Pancreas (tissue), 10 donors: Measurements from ENCODE around the gene KRTAP10-8. TPM values are rescaled to one million over a fixed set of nuclear protein-coding genes. Genes with fewer than 3 reads are reported as not detected.
"Not testable (repeated sequence)": the region's sequence is repeated elsewhere in the genome, so short reads cannot be mapped to it uniquely, and the experiment has no call there.

Experiments used
- ATAC-seq, 4 donors: fragments of 200-7000 bp; cut with Tn5 transposase; one replicate each; pipeline versions ENCODE4 v1.8.0 to v1.9.1; 2020; ENCODE audit warnings: mild to moderate bottlenecking in 4 of 4, moderate library complexity in 4 of 4
- DNase-seq, 6 donors: peaks; one replicate each; pipeline ENCODE4 v3.0.0-alpha.2; 2020
- FAIRE-seq: peaks from 2 replicates; lab custom pipeline; 2012; peaks lifted over from hg19 to GRCh38; lab: Jason Lieb, UNC
- H3K27ac ChIP-seq, 4 donors: fragments of 200-600 bp; sonication (generic); 1 replicate in 3 of 4; 2 replicates in 1 of 4; pipeline versions ENCODE4 v1.5.0 to v1.8.0; 2020
- H3K27me3 ChIP-seq, 4 donors: fragments of 200-600 bp; one replicate each; pipeline ENCODE4 v1.8.0; 2021
- H3K36me3 ChIP-seq, 3 donors: fragments of 200-600 bp; sonication (generic) in 1 of 3; one replicate each; pipeline versions ENCODE4 v1.5.0 to v1.8.0; 2020 to 2021
- H3K4me1 ChIP-seq, 3 donors: fragments of 200-600 bp; one replicate each; pipeline ENCODE4 v1.8.0; 2021
- H3K4me3 ChIP-seq, 4 donors: fragments of 200-600 bp; sonication (generic) in 2 of 4; one replicate each; pipeline versions ENCODE4 v1.5.0 to v1.8.0; 2020 to 2021
- H3K9me3 ChIP-seq, 4 donors: fragments of 200-600 bp; one replicate each; pipeline ENCODE4 v1.8.0; 2021
- CTCF ChIP-seq, 4 donors: fragments of 200-600 bp; sonication (generic) in 3 of 4; IDR thresholded peaks; one replicate each; pipeline versions ENCODE4 v1.5.0 to v1.8.0; 2021; ENCODE audit warnings: antibody characterized with exemption in 4 of 4
- WGBS, 2 donors: extraction: QIAGEN DNeasy Blood & Tissue Kit; methylation state at CpG; one replicate each; pipeline ENCODE4 v1.1.7; 2013; 5-methylcytosine and 5-hydroxymethylcytosine counted together
- intact Hi-C, 3 donors: fragments of 100-400 bp; cut with DNase I; formaldehyde crosslinking; loops; one replicate each; pipeline versions ENCODE4 v1.11.1 to v1.14.2; 2022
- polyA plus RNA-seq, 2 donors: library from polyadenylated mRNA; stranded (reverse); fragments of 200-250 nt; gene quantifications; one replicate each; pipeline ENCODE4 v1.2.3, GENCODE V29; 2013
- total RNA-seq, 6 donors: library from RNA; stranded (reverse); fragmentation: NEBNext Ultra II Directional in 4 of 6; extraction: Animal tissue kit (Norgen Biotek cat#: 25700) in 4 of 6; gene quantifications; one replicate each; pipeline versions ENCODE4 v1.2.1 to v1.2.4, GENCODE V29; 2021 to 2023
- donor health status: healthy with polysubstance abuse.
- donor health status: DM: no; HTN: no; CAD: no; lungs with moderate emphysema.
- donor health status: DM: no; HTN: no; CAD: no.
- donor health status: control.
- donor health status: control.
- donor health status: Bipolar disorder and iron deficiency.
- donor health status: DM: yes; HTN: yes; CAD: no.
- donor health status: DM: no; HTN: no; CAD: no.
- donor health status: DM: no; HTN: no; CAD: no.
- donor health status: DM: yes; HTN: yes; CAD: no.

The KRTAP10-8 gene
- total and polyA plus RNA-seq, 8 donors = not detected

- H3K4me3 ChIP-seq = no peak overlapping the region
- no peaks in the 10 kb centered on the region for H3K36me3 ChIP-seq
- H3K27me3 ChIP-seq = peaks cover 0 to 4% (median 0%) of the 10 kb centered on the region in 4 donors
- FAIRE-seq = no peak
- ATAC-seq = no peak
- H3K4me1 ChIP-seq = no peaks in the 10 kb centered on the region
- no peak overlapping the region for H3K27ac ChIP-seq
- intact Hi-C loops = no loop called here
- peak in 1 of 6 donors; percentile 26 for DNase-seq
- 40 to 41% methylated on average over 16 to 17 of the region's 17 CpGs for WGBS, 2 donors
- no peak for TF ChIP-seq CTCF (IDR thresholded peaks at IDR 0.05)
- H3K9me3 ChIP-seq = no peaks in the 10 kb centered on the region
Observed at GRCh38 chr21:44603109-44603875, 8.6 kb upstream of the KRTAP10-8 start.

GRCh38 chr21:44603911-44604310 is 8.0 kb upstream of the KRTAP10-8 start:
- H3K27ac ChIP-seq = no peak overlapping the region
- no peaks in the 10 kb centered on the region for H3K36me3 ChIP-seq
- H3K27me3 ChIP-seq = peaks cover 0 to 4% (median 0%) of the 10 kb centered on the region in 4 donors
- no peak overlapping the region for H3K4me3 ChIP-seq
- H3K9me3 ChIP-seq = no peaks in the 10 kb centered on the region
- no peak for TF ChIP-seq CTCF (IDR thresholded peaks at IDR 0.05)
- FAIRE-seq (no peak), DNase-seq (no peak), ATAC-seq (no peak)
- 71 to 77% methylated on average over 8 of the region's 8 CpGs for WGBS, 2 donors
- H3K4me1 ChIP-seq = no peaks in the 10 kb centered on the region
- intact Hi-C loops = no loop called here

- FAIRE-seq (no peak), DNase-seq (no peak), ATAC-seq (no peak)
- TF ChIP-seq CTCF (IDR thresholded peaks at IDR 0.05) = no peak
- intact Hi-C loops = no loop called here
- peaks cover 0 to 4% (median 0%) of the 10 kb centered on the region in 4 donors for H3K27me3 ChIP-seq
- no peaks in the 10 kb centered on the region for H3K36me3 ChIP-seq
- 57 to 68% methylated on average over 4 of the region's 4 CpGs for WGBS, 2 donors
- no peaks in the 10 kb centered on the region for H3K9me3 ChIP-seq
- no peaks in the 10 kb centered on the region for H3K4me1 ChIP-seq
- H3K4me3 ChIP-seq = no peak overlapping the region
- no peak overlapping the region for H3K27ac ChIP-seq
Observed at GRCh38 chr21:44606495-44606894, 5.4 kb upstream of the KRTAP10-8 start.

GRCh38 chr21:44609193-44609592 is 2.7 kb upstream of the KRTAP10-8 start:
- H3K36me3 ChIP-seq = no peaks in the 10 kb centered on the region
- no peak for TF ChIP-seq CTCF (IDR thresholded peaks at IDR 0.05)
- intact Hi-C loops = no loop called here
- H3K27ac ChIP-seq = no peak overlapping the region
- H3K4me1 ChIP-seq = no peaks in the 10 kb centered on the region
- H3K27me3 ChIP-seq = peaks cover 0 to 3% (median 0%) of the 10 kb centered on the region in 4 donors
- ATAC-seq = no peak
- no peak for FAIRE-seq
- no peak for DNase-seq
- H3K4me3 ChIP-seq = no peak overlapping the region
- no peaks in the 10 kb centered on the region for H3K9me3 ChIP-seq

- H3K4me1 ChIP-seq, FAIRE-seq, ATAC-seq, DNase-seq, H3K27me3 ChIP-seq, H3K36me3 ChIP-seq, H3K9me3 ChIP-seq, intact Hi-C loops, H3K4me3 ChIP-seq, H3K27ac ChIP-seq: not testable (repeated sequence)
- 82 to 89% methylated on average over 7 of the region's 7 CpGs for WGBS, 2 donors
Observed at GRCh38 chr21:44610157-44610843, 1.6 kb upstream of the KRTAP10-8 start.
